CD4-positive, alpha-beta memory T cell (primary cell): ENCODE results near the gene FOXP1. TPM values are rescaled to one million over a fixed set of nuclear protein-coding genes. Genes with fewer than 3 reads are reported as not detected.
A peak's percentile ranks its signal among the peaks of the same experiment; 100 is the strongest.

ENCODE experiments used
- CTCF ChIA-PET: fragments of 350-600 bp; sonication (Branson Sonifier 250); formaldehyde crosslinking; loops from one replicate; lab custom pipeline; 2021; ENCODE audit warnings: inconsistent platforms; ENCODE audit not compliant: partially characterized antibody; lab: Charles Lee
- POLR2A ChIA-PET: fragments of 350-600 bp; sonication (Branson Sonifier 250); formaldehyde crosslinking; loops from one replicate; lab custom pipeline; 2021; ENCODE audit not compliant: partially characterized antibody; lab: Charles Lee
- DNase-seq, 5 donors: peaks; one replicate each; pipeline versions ENCODE4 v3.0.0 to v3.0.0-alpha.2; 2020 to 2022; ENCODE audit warnings: mixed read lengths in 1 of 5
- H3K27ac ChIP-seq: one replicate; pipeline ENCODE4 v1.7.0; 2013; ENCODE audit warnings: low read depth, low read length
- H3K27me3 ChIP-seq: 2 replicates; pipeline ENCODE4 v1.7.0; 2013; ENCODE audit warnings: mild to moderate bottlenecking, low read length, moderate library complexity; ENCODE audit not compliant: insufficient read depth
- H3K36me3 ChIP-seq: 2 replicates; pipeline ENCODE4 v1.7.0; 2013; ENCODE audit warnings: mild to moderate bottlenecking, low read length, moderate library complexity; ENCODE audit not compliant: insufficient read depth
- H3K4me1 ChIP-seq: 2 replicates; pipeline ENCODE4 v1.7.0; 2013; ENCODE audit warnings: mild to moderate bottlenecking, low read length, moderate library complexity; ENCODE audit not compliant: insufficient read depth
- H3K4me3 ChIP-seq, 2 donors: one replicate each; pipeline ENCODE4 v1.7.0; 2013; ENCODE audit warnings: low read length in 2 of 2, mild to moderate bottlenecking in 1 of 2
- H3K9me3 ChIP-seq, 2 donors: one replicate each; pipeline ENCODE4 v1.7.0; 2013; ENCODE audit warnings: low read length in 2 of 2, control low read depth in 1 of 2; ENCODE audit not compliant: control insufficient read depth in 1 of 2
- H3K27ac Mint-ChIP-seq, 7 donors: one replicate each; pipeline ENCODE4 v1.8.0; 2020 to 2021; ENCODE audit warnings: mixed read lengths in 7 of 7, mild to moderate bottlenecking in 6 of 7, inconsistent platforms in 3 of 7, moderate library complexity in 3 of 7
- H3K27me3 Mint-ChIP-seq, 2 donors: one replicate each; pipeline ENCODE4 v1.8.0; 2020 to 2021; ENCODE audit warnings: mixed read lengths in 2 of 2
- H3K36me3 Mint-ChIP-seq, 2 donors: one replicate each; pipeline ENCODE4 v1.8.0; 2020 to 2021; ENCODE audit warnings: mixed read lengths in 2 of 2, inconsistent platforms in 1 of 2, mild to moderate bottlenecking in 1 of 2
- H3K4me1 Mint-ChIP-seq, 4 donors: one replicate each; pipeline ENCODE4 v1.8.0; 2020 to 2021; ENCODE audit warnings: mixed read lengths in 4 of 4, mild to moderate bottlenecking in 1 of 4
- H3K4me3 Mint-ChIP-seq, 8 donors: one replicate each; pipeline ENCODE4 v1.8.0; 2020 to 2021; ENCODE audit warnings: mixed read lengths in 8 of 8, mild to moderate bottlenecking in 7 of 8, moderate library complexity in 6 of 8, inconsistent platforms in 3 of 8
- H3K9me3 Mint-ChIP-seq, 8 donors: one replicate each; pipeline ENCODE4 v1.8.0; 2020 to 2021; ENCODE audit warnings: mixed read lengths in 8 of 8, mild to moderate bottlenecking in 5 of 8, inconsistent platforms in 3 of 8, moderate library complexity in 1 of 8
- intact Hi-C: fragments of 100-400 bp; cut with micrococcal nuclease; formaldehyde crosslinking; loops from one replicate; pipeline ENCODE4 v1.15.1; 2023
- polyA plus RNA-seq, 2 donors: library from polyadenylated mRNA; unstranded; fragments of 300-500 nt; fragmentation: Illumina TruSeq; gene quantifications; one replicate each; pipeline ENCODE4 v1.2.3, GENCODE V29; 2021
- total RNA-seq, 2 experiments: library from RNA; stranded (reverse); gene quantifications; one replicate each; pipeline ENCODE4 v1.2.3, GENCODE V29; 2021

The FOXP1 gene
- total RNA-seq: 100 to 1,000 TPM; 290 to 348 TPM
- polyA plus RNA-seq: 100 to 1,000 TPM; 189 to 267 TPM

GRCh38 chr3:71583566-71584393, at the start of gene FOXP1:
Gene FOXP1 (minus strand): TSS chr3:71583728. CDS start chr3:71198381, 385,347 bp downstream.
- ChIA-PET CTCF (interaction anchor here (0.6 to 2.5 kb wide), 6 partner anchors 386 to 1037 kb away, joined by 3 to 28 read pairs (median 3); no protein-coding TSS in a partner anchor), POLR2A (interaction anchor here (0.8 to 3.9 kb wide), 7 partner anchors 10 to 864 kb away, joined by 3 to 18 read pairs (median 4); no protein-coding TSS in a partner anchor)
- H3K4me1 Mint-ChIP-seq: peaks cover 14 to 53% (median 20%) of the 10 kb centered on the region in 4 donors

GRCh38 chr3:71629711-71630110, 46.2 kb upstream of the FOXP1 start:
- H3K27me3 ChIP-seq: no peaks in the 10 kb centered on the region
- intact Hi-C loops: no loop called here

More at GRCh38 chr3:71583566-71584393, at the start of gene FOXP1:
- Histone ChIP-seq H3K9me3 (no peaks in the 10 kb centered on the region), H3K27me3 (no peaks in the 10 kb centered on the region), H3K27ac (peak within 1 kb of the TSS; percentile 64), H3K4me1 (peaks cover 27% of the 10 kb centered on the region), H3K36me3 (no peaks in the 10 kb centered on the region), H3K4me3 (peak within 1 kb of the TSS; percentile 47 to 65)
- DNase-seq: peak; percentile 69 to 80 (median 75)
- intact Hi-C loops: loop anchor here (1.0 to 10.0 kb wide), 9 partner anchors 69 to 861 kb away; partner anchors contain the start of gene RYBP
- Mint-ChIP-seq H3K9me3 (no peaks in the 10 kb centered on the region), H3K4me3 (peak within 1 kb of the TSS; percentile 91 to 96 (median 94)), H3K27me3 (no peaks in the 10 kb centered on the region), H3K27ac (peak within 1 kb of the TSS; percentile 94 to 98 (median 97)), H3K36me3 (peaks cover 0 to 18% of the 10 kb centered on the region in 2 donors)

GRCh38 chr3:71629289-71629688, 45.8 kb upstream of the FOXP1 start:
- Histone ChIP-seq H3K9me3 (no peaks in the 10 kb centered on the region), H3K4me1 (no peaks in the 10 kb centered on the region), H3K27me3 (no peaks in the 10 kb centered on the region), H3K27ac (no peak overlapping the region), H3K36me3 (no peaks in the 10 kb centered on the region), H3K4me3 (no peak overlapping the region)
- intact Hi-C loops: no loop called here
- ChIA-PET POLR2A (no interaction called here), CTCF (no interaction called here)
- no peak overlapping the region for H3K27ac Mint-ChIP-seq
- peaks cover 0 to 1% (median under 1%) of the 10 kb centered on the region in 4 donors for H3K4me1 Mint-ChIP-seq
- no peak for DNase-seq
- no peak overlapping the region for H3K4me3 Mint-ChIP-seq
- H3K27me3 Mint-ChIP-seq: no peaks in the 10 kb centered on the region
- H3K9me3 Mint-ChIP-seq: peaks cover 0 to 4% (median 0%) of the 10 kb centered on the region in 8 donors
- H3K36me3 Mint-ChIP-seq: peaks cover 5 to 24% of the 10 kb centered on the region in 2 donors

More at GRCh38 chr3:71629711-71630110, 46.2 kb upstream of the FOXP1 start:
- Histone ChIP-seq H3K4me1 (no peaks in the 10 kb centered on the region), H3K36me3 (no peaks in the 10 kb centered on the region), H3K4me3 (no peak overlapping the region), H3K27ac (no peak overlapping the region), H3K9me3 (no peaks in the 10 kb centered on the region)
- Mint-ChIP-seq H3K27ac (no peak overlapping the region), H3K36me3 (peaks cover 5 to 24% of the 10 kb centered on the region in 2 donors), H3K27me3 (no peaks in the 10 kb centered on the region), H3K4me1 (peaks cover 0 to 1% (median under 1%) of the 10 kb centered on the region in 4 donors), H3K4me3 (no peak overlapping the region), H3K9me3 (peaks cover 0 to 4% (median 0%) of the 10 kb centered on the region in 8 donors)
- ChIA-PET POLR2A (no interaction called here), CTCF (no interaction called here)
- no peak for DNase-seq

GRCh38 chr3:71628522-71628921, 45.0 kb upstream of the FOXP1 start:
- Mint-ChIP-seq H3K27me3 (no peaks in the 10 kb centered on the region), H3K4me1 (peaks cover 0 to 1% (median under 1%) of the 10 kb centered on the region in 4 donors), H3K27ac (no peak overlapping the region), H3K4me3 (no peak overlapping the region), H3K36me3 (peaks cover 5 to 21% of the 10 kb centered on the region in 2 donors), H3K9me3 (peaks cover 0 to 4% (median 0%) of the 10 kb centered on the region in 8 donors)
- Histone ChIP-seq H3K4me3 (no peak overlapping the region), H3K27ac (no peak overlapping the region), H3K27me3 (no peaks in the 10 kb centered on the region), H3K4me1 (no peaks in the 10 kb centered on the region), H3K9me3 (no peaks in the 10 kb centered on the region), H3K36me3 (no peaks in the 10 kb centered on the region)
- CTCF ChIA-PET: interaction anchor here (0.7 kb wide), 1 partner anchor 247 kb away, joined by 3 read pairs; no protein-coding TSS in a partner anchor
- DNase-seq: no peak
- intact Hi-C loops: no loop called here
- POLR2A ChIA-PET: no interaction called here

- Mint-ChIP-seq H3K4me1 (peaks cover 0 to 1% (median 0%) of the 10 kb centered on the region in 4 donors), H3K27ac (peak overlapping the region in 1 of 7 donors; percentile 9), H3K9me3 (peaks cover 0 to 4% (median 0%) of the 10 kb centered on the region in 8 donors), H3K27me3 (no peaks in the 10 kb centered on the region), H3K36me3 (peaks cover 10 to 26% of the 10 kb centered on the region in 2 donors), H3K4me3 (no peak overlapping the region)
- Histone ChIP-seq H3K4me3 (no peak overlapping the region), H3K4me1 (no peaks in the 10 kb centered on the region), H3K36me3 (peaks cover 6% of the 10 kb centered on the region), H3K9me3 (no peaks in the 10 kb centered on the region), H3K27ac (no peak overlapping the region), H3K27me3 (no peaks in the 10 kb centered on the region)
- ChIA-PET POLR2A (no interaction called here), CTCF (no interaction called here)
- no peak for DNase-seq
- intact Hi-C loops: no loop called here
These were observed 42.1 kb upstream of the FOXP1 start for GRCh38 chr3:71625676-71626075.

GRCh38 chr3:71621825-71622537, 38.5 kb upstream of the FOXP1 start:
- no peaks in the 10 kb centered on the region for H3K9me3 ChIP-seq
- Mint-ChIP-seq H3K27ac (no peak overlapping the region), H3K36me3 (peaks cover 19 to 36% of the 10 kb centered on the region in 2 donors), H3K9me3 (peaks cover 0 to 4% (median 0%) of the 10 kb centered on the region in 8 donors), H3K4me3 (no peak overlapping the region), H3K4me1 (no peaks in the 10 kb centered on the region), H3K27me3 (no peaks in the 10 kb centered on the region)
- intact Hi-C loops: no loop called here
- no peak for DNase-seq
- POLR2A ChIA-PET: no interaction called here
- H3K4me1 ChIP-seq: no peaks in the 10 kb centered on the region
- H3K27ac ChIP-seq: no peak overlapping the region
- no peaks in the 10 kb centered on the region for H3K27me3 ChIP-seq
- H3K36me3 ChIP-seq: peaks cover 6% of the 10 kb centered on the region
- CTCF ChIA-PET: no interaction called here
- no peak overlapping the region for H3K4me3 ChIP-seq

- no peaks in the 10 kb centered on the region for H3K4me1 Mint-ChIP-seq
- Histone ChIP-seq H3K4me3 (no peak overlapping the region), H3K9me3 (no peaks in the 10 kb centered on the region), H3K36me3 (peaks cover 6% of the 10 kb centered on the region), H3K27me3 (no peaks in the 10 kb centered on the region), H3K4me1 (no peaks in the 10 kb centered on the region), H3K27ac (no peak overlapping the region)
- peaks cover 19 to 49% of the 10 kb centered on the region in 2 donors for H3K36me3 Mint-ChIP-seq
- H3K27me3 Mint-ChIP-seq: no peaks in the 10 kb centered on the region
- no peak overlapping the region for H3K4me3 Mint-ChIP-seq
- ChIA-PET CTCF (no interaction called here), POLR2A (no interaction called here)
- H3K9me3 Mint-ChIP-seq: no peaks in the 10 kb centered on the region
- no peak for DNase-seq
- intact Hi-C loops: no loop called here
- H3K27ac Mint-ChIP-seq: no peak overlapping the region
These were observed 35.0 kb upstream of the FOXP1 start for GRCh38 chr3:71618538-71618937.
